HepG2 (cell line): Measurements from ENCODE around the gene TMBIM4. TPM values are rescaled to one million over a fixed set of nuclear protein-coding genes. Genes with fewer than 3 reads are reported as not detected.

Experiments used
- CENPT ChIP-seq: sonication (generic); formaldehyde crosslinking; IDR thresholded peaks from 2 replicates; pipeline ENCODE4 v1.8.0; 2022; ENCODE audit warnings: low read depth, mild to moderate bottlenecking, moderate library complexity, missing genetic modification reagents
- CHD4 ChIP-seq: fragments of 200-600 bp; sonication (generic); IDR thresholded peaks from 2 replicates; pipeline ENCODE4 v1.7.0; 2017; ENCODE audit warnings: mild to moderate bottlenecking, low read length, borderline replicate concordance
- FOXK2 ChIP-seq: fragments of 450-650 bp; IDR thresholded peaks from 2 replicates; pipeline ENCODE4 v1.6.1; 2016
- KDM1A ChIP-seq: IDR thresholded peaks from 2 replicates; pipeline ENCODE4 v1.6.1; 2016; ENCODE audit warnings: missing compliant biosample characterization
- KLF13 ChIP-seq: sonication (generic); formaldehyde crosslinking; IDR thresholded peaks from 2 replicates; pipeline ENCODE4 v1.4.0; 2020; ENCODE audit warnings: mild to moderate bottlenecking, missing genetic modification reagents
- KLF15 ChIP-seq: sonication (generic); formaldehyde crosslinking; IDR thresholded peaks from 2 replicates; pipeline ENCODE4 v1.8.1; 2023; ENCODE audit warnings: borderline replicate concordance, mild to moderate bottlenecking, inconsistent platforms, missing genetic modification reagents, mixed read lengths
- MXD4 ChIP-seq: IDR thresholded peaks from 2 replicates; pipeline ENCODE4 v1.6.1; 2016; ENCODE audit warnings: mild to moderate bottlenecking, missing biosample characterization, missing genetic modification reagents
- NR2F6 ChIP-seq, 2 experiments: IDR thresholded peaks; 2 replicates each; pipeline ENCODE4 v1.6.1; 2016; ENCODE audit warnings: antibody characterized with exemption in 1 of 2, mild to moderate bottlenecking in 1 of 2
- PHB2 ChIP-seq: fragments of 450-650 bp; IDR thresholded peaks from 2 replicates; pipeline ENCODE4 v1.6.1; 2018; ENCODE audit not compliant: partially characterized antibody
- RARA ChIP-seq: IDR thresholded peaks from 2 replicates; pipeline ENCODE4 v1.6.1; 2016; ENCODE audit warnings: missing genetic modification reagents, missing compliant biosample characterization
- RFXAP ChIP-seq: sonication (generic); formaldehyde crosslinking; IDR thresholded peaks from 2 replicates; pipeline ENCODE4 v1.4.0; 2020; ENCODE audit warnings: missing genetic modification reagents, borderline replicate concordance
- SRSF1 ChIP-seq: fragments of 200-400 bp; formaldehyde crosslinking; optimal IDR thresholded peaks from 2 replicates; pipeline ENCODE3; 2017; ENCODE audit warnings: mild to moderate bottlenecking, low read depth, low read length, moderate library complexity
- TBX3 ChIP-seq: fragments of 450-650 bp; IDR thresholded peaks from 2 replicates; pipeline ENCODE4 v1.6.1; 2017; ENCODE audit warnings: antibody characterized with exemption, mild to moderate bottlenecking, inconsistent platforms, borderline replicate concordance
- TRIM24 ChIP-seq: sonication (generic); formaldehyde crosslinking; IDR thresholded peaks from 2 replicates; pipeline ENCODE4 v1.8.0; 2022; ENCODE audit warnings: mild to moderate bottlenecking, missing genetic modification reagents
- U2AF2 ChIP-seq: fragments of 200-400 bp; formaldehyde crosslinking; IDR thresholded peaks from 2 replicates; pipeline ENCODE4 v1.6.1; 2017; ENCODE audit warnings: low read depth, mild to moderate bottlenecking, low read length
- ZFP90 ChIP-seq: sonication (generic); formaldehyde crosslinking; IDR thresholded peaks from 2 replicates; pipeline ENCODE4 v1.8.0; 2022; ENCODE audit warnings: missing genetic modification reagents, mild to moderate bottlenecking, inconsistent platforms, borderline replicate concordance
- ZNF292 ChIP-seq: sonication (generic); formaldehyde crosslinking; IDR thresholded peaks from 2 replicates; pipeline ENCODE4 v1.8.1; 2022; ENCODE audit warnings: mild to moderate bottlenecking, low read depth, missing genetic modification reagents, borderline replicate concordance
- ZNF329 ChIP-seq: sonication (generic); formaldehyde crosslinking; IDR thresholded peaks from 2 replicates; pipeline ENCODE4 v1.9.0; 2021; ENCODE audit warnings: low read depth, mild to moderate bottlenecking, missing genetic modification reagents
- ZNF33B ChIP-seq: sonication (generic); formaldehyde crosslinking; IDR thresholded peaks from 2 replicates; pipeline ENCODE4 v1.5.1; 2020; ENCODE audit warnings: mild to moderate bottlenecking, missing genetic modification reagents
- ZNF552 ChIP-seq: sonication (generic); formaldehyde crosslinking; IDR thresholded peaks from 2 replicates; pipeline ENCODE4 v1.9.0; 2022; ENCODE audit warnings: missing genetic modification reagents, mild to moderate bottlenecking, borderline replicate concordance
- ZSCAN25 ChIP-seq: sonication (generic); formaldehyde crosslinking; IDR thresholded peaks from 2 replicates; pipeline ENCODE4 v1.8.0; 2022; ENCODE audit warnings: mild to moderate bottlenecking, missing genetic modification reagents
- polyA plus RNA-seq, 8 experiments: library from polyadenylated mRNA; depleted of rRNA in 3 of 8; stranded (reverse) in 7 of 8; unstranded in 1 of 8; fragments of >200 nt; fragmentation: Illumina TruSeq in 4 of 8; extraction: Trizol in 4 of 8; gene quantifications; 2 replicates each; pipeline versions ENCODE4 v1.2.1 to v1.2.3, GENCODE V29; 2011 to 2016; ENCODE audit warnings: low read depth in 4 of 8, missing spikeins in 1 of 8, mixed read lengths in 1 of 8; ENCODE audit not compliant: insufficient read depth in 1 of 8
- total RNA-seq, 5 experiments: library from RNA; depleted of rRNA; stranded (reverse); fragments of >200 nt; fragmentation: Illumina TruSeq; extraction: Trizol; gene quantifications; 2 replicates each; pipeline ENCODE4 v1.2.3, GENCODE V29; 2016; ENCODE audit warnings: low read depth in 1 of 5
- TF ChIP-seq, protein P1 (sequence below), 2 experiments: sonication (generic) in 1 of 2; formaldehyde crosslinking in 1 of 2; IDR thresholded peaks; 2 replicates each; pipeline versions ENCODE4 v1.5.1 to v1.6.1; 2011 to 2020; ENCODE audit warnings: borderline replicate concordance in 1 of 2, low read depth in 1 of 2, low read length in 1 of 2, mild to moderate bottlenecking in 1 of 2, missing genetic modification reagents in 1 of 2, moderate library complexity in 1 of 2
- TF ChIP-seq, protein P2 (sequence below): sonication (generic); formaldehyde crosslinking; conservative IDR thresholded peaks from 2 replicates; pipeline ENCODE4 v1.4.0; 2020; ENCODE audit warnings: mild to moderate bottlenecking, missing genetic modification reagents, moderate library complexity
- TF ChIP-seq, protein P3 (sequence below): sonication (generic); formaldehyde crosslinking; IDR thresholded peaks from 2 replicates; pipeline ENCODE4 v1.5.1; 2020; ENCODE audit warnings: missing genetic modification reagents, mild to moderate bottlenecking, borderline replicate concordance

TMBIM4 gene
- total and polyA plus RNA-seq, 2 of the 13 experiments (the other 11 are each of a cell fraction or from before 2014, with no cell fraction given), result 60.5 to 67.7 TPM

DNA sequence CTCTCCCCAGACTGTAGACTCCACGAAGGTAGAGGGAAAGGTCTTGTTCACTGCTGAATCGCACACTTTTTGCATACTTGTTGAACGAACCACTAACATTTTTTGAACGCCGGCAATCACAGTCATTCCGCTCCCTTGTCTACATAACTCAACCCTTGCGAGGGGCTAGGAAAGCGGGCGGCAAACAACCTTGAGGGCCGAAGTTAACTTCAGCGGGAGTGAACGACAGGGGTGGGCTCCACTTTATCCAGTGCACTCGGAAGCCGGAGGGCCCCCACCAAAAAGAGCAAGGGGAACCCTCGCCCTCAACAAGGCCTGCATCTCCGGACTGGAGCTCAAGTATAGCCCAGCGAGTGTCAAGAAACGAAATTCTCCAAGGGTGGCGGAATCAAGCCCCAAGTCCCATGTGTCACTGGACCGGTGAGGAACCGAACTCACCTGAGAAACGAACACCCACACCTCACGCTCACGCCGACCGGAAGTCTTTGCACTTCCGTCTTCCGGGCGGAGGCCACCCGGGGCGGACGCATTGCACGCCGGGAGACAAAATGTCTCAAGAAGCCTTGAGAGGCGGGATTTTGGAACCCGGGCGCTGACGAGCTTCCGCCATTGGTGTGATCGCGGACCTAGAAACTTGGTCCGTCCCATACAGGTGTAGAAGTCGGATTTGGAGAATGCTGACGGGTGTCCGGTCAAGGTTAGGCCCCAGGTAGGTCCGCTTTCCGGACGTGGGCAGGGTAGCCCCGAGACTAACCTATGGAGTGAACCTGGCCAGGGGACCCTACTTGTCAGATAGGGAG, 39.3 kb downstream of the TMBIM4 start, which contains the start of gene LLPH (continued):
- TF ChIP-seq ZNF552 (no peak), KDM1A (CRISPR knock-in tag) (no peak), RARA (CRISPR knock-in tag) (no peak), PHB2 (no peak), MXD4 (CRISPR knock-in tag) (peak; percentile 90), CENPT (CRISPR knock-in tag) (no peak), ZSCAN25 (CRISPR knock-in tag) (no peak), SRSF1 (peak; percentile 44), U2AF2 (no peak), ZNF329 (CRISPR knock-in tag) (no peak), KLF13 (no peak), KLF15 (CRISPR knock-in tag) (no peak), ZNF33B (CRISPR knock-in tag) (0 out of 2 replicates have a peak, but pooled peaks have one; percentile 28), FOXK2 (no peak), RFXAP (CRISPR knock-in tag) (0 out of 2 replicates have a peak, but pooled peaks have one; percentile 51), TBX3 (no peak), CHD4 (no peak), ZFP90 (no peak), TRIM24 (CRISPR knock-in tag) (no peak), ZNF292 (CRISPR knock-in tag) (no peak), NR2F6 (IDR thresholded peaks at IDR 0.05) (no peak), NR2F6 (CRISPR knock-in tag; IDR thresholded peaks at IDR 0.05) (peak; percentile 36; the same call in 1 of the 2 replicates)
- TF ChIP-seq, protein P1, sequence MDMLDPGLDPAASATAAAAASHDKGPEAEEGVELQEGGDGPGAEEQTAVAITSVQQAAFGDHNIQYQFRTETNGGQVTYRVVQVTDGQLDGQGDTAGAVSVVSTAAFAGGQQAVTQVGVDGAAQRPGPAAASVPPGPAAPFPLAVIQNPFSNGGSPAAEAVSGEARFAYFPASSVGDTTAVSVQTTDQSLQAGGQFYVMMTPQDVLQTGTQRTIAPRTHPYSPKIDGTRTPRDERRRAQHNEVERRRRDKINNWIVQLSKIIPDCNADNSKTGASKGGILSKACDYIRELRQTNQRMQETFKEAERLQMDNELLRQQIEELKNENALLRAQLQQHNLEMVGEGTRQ (IDR thresholded peaks at IDR 0.05; ENCODE audit: low read depth, low read length), result no peak
- TF ChIP-seq, protein P1 (CRISPR knock-in tag; IDR thresholded peaks at IDR 0.05; ENCODE audit: borderline replicate concordance), result no peak
- TF ChIP-seq, protein P2, sequence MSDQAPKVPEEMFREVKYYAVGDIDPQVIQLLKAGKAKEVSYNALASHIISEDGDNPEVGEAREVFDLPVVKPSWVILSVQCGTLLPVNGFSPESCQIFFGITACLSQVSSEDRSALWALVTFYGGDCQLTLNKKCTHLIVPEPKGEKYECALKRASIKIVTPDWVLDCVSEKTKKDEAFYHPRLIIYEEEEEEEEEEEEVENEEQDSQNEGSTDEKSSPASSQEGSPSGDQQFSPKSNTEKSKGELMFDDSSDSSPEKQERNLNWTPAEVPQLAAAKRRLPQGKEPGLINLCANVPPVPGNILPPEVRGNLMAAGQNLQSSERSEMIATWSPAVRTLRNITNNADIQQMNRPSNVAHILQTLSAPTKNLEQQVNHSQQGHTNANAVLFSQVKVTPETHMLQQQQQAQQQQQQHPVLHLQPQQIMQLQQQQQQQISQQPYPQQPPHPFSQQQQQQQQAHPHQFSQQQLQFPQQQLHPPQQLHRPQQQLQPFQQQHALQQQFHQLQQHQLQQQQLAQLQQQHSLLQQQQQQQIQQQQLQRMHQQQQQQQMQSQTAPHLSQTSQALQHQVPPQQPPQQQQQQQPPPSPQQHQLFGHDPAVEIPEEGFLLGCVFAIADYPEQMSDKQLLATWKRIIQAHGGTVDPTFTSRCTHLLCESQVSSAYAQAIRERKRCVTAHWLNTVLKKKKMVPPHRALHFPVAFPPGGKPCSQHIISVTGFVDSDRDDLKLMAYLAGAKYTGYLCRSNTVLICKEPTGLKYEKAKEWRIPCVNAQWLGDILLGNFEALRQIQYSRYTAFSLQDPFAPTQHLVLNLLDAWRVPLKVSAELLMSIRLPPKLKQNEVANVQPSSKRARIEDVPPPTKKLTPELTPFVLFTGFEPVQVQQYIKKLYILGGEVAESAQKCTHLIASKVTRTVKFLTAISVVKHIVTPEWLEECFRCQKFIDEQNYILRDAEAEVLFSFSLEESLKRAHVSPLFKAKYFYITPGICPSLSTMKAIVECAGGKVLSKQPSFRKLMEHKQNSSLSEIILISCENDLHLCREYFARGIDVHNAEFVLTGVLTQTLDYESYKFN, result no peak
- TF ChIP-seq, protein P3, sequence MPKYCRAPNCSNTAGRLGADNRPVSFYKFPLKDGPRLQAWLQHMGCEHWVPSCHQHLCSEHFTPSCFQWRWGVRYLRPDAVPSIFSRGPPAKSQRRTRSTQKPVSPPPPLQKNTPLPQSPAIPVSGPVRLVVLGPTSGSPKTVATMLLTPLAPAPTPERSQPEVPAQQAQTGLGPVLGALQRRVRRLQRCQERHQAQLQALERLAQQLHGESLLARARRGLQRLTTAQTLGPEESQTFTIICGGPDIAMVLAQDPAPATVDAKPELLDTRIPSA (CRISPR knock-in tag), result no peak
